Activated T-helper 9 cell treated with anti-CD3 and anti-CD28 coated beads, Interleukin-2, amount 50 U/mL, for 16 hours (primary cell): ENCODE results near the gene STK32A.

Experiments used
- DNase-seq: peaks from one replicate; pipeline ENCODE4 v3.0.0-alpha.2; 2020; ENCODE audit warnings: low read depth

The STK32A gene

DNA sequence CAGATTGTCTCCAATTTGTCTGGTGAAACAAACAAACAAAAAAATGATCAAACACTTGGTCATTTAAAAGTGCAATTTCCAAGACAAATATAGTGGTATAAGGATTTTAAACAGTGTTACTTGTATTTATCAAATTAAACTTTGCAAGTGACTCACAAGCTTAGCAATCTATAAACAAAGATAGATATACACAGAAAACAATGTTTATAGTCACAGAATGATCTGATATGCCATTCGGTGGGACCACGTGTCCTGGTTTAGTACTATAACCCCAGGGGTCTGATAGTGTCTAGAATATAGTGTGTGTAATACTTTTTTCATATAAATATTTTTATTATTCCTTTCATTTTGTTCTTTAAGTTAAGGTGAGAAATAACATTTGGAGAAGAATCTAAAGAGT lies 183.8 kb downstream of the STK32A start:
- no peak for DNase-seq

GRCh38 chr5:147426640-147427327 lies 192.0 kb downstream of the STK32A start:
- DNase-seq = no peak

DNA sequence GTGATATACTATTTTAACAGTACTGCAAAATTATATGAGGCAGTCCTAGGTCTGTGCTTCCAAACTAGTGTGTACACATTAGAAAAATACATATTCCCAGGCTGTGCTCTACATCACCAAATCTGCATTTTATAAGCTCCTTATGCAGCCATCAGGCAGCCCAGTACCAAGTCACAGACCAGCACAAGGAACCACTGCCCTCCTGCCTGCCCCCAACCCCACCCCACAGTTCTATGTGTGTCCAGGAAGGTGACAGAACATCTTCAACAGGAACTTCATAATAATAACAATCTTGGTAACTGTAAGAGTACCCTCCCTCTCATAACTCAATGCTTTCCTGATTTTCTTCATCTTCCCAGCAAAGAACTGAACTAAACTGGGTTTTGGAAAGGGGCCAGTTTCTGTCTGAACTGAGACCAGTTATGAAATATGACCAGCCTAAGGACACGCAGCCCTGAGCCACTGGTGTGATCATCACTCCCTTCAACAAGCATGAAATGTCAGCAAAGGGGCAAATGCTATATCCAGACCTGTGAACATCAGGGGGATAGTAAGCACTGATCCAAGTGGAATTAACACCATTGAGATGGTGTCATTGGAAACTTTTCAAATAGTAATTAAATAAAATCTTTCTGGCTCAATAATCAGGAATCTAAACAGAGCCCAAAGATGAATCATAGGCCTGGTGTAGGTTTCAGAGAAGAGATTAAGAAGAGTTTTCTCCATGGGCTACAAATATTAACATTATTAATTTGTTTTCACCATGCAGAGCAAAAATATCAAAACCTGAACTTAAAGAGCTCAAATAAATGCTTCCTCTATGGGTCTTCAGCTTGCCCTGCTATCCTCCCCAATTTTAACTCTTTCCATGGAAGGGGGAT lies 192.9 kb downstream of the STK32A start:
- DNase-seq = no peak

DNA sequence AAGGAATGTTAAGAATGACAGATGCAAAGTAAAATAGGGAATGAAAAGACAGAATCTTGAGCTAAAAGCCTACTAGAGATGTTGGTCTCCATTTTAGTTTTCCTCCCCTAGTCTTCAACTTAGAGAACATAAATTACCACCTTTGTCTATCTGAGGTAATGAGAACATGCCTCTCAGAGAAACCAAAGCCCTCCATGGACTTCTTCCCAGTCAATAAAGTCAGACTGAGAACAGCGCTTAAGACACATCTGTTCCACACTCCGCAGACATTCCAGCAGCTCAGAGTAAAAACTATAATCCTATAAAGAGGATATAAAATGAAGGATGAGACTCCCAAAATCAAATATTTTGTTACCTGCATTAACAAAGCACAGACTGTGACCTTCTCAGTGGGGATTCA lies 195.8 kb downstream of the STK32A start:
- no peak for DNase-seq

GRCh38 chr5:147431586-147431985 lies 196.8 kb downstream of the STK32A start:
- DNase-seq = no peak

- DNase-seq = no peak
These were observed 197.5 kb downstream of the STK32A start for GRCh38 chr5:147432323-147432722.

DNA sequence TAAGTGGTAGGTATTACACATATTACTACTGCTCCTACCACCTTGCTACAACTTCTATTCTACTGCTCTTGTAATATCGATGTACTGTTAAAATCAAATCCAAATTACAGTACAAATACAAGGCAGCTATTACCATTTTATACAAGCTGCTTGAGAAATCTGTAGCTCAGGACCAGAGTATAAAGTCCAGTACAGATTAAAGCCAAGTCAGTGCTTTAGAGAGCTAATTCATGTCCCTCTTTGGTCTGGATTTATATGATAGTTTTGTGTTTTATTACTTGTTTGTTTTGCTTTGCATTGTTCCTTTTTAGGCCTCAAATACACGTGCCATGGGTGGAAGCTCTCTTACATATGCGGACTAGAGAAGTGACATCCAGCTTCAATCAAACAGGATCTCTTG lies 199.2 kb downstream of the STK32A start:
- DNase-seq = no peak

GRCh38 chr5:147436596-147436995 lies 201.8 kb downstream of the STK32A start:
- no peak for DNase-seq

DNA sequence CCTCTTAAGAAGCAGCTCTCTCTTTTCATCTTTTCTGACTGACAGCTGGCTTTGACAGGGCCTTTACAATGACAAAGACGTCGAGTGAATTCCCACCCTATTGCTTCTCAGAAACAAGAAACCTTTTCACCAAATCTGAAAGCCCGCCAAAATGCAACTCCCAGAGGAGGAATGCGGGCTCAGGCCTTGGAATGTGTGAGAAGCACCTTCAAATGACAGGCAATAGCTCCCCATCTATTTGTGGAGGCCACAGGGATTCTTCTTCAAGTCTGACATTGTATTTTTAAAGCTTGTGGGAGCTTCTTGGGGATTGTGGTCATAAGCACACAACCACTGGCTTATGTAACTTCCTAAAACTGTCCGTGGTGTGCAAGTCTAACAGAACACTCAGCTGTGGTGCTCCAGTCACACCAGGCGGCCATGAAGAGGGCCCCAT lies 202.4 kb downstream of the STK32A start:
- DNase-seq = no peak
